ENCODE results near the gene MGRN1.

DNA sequence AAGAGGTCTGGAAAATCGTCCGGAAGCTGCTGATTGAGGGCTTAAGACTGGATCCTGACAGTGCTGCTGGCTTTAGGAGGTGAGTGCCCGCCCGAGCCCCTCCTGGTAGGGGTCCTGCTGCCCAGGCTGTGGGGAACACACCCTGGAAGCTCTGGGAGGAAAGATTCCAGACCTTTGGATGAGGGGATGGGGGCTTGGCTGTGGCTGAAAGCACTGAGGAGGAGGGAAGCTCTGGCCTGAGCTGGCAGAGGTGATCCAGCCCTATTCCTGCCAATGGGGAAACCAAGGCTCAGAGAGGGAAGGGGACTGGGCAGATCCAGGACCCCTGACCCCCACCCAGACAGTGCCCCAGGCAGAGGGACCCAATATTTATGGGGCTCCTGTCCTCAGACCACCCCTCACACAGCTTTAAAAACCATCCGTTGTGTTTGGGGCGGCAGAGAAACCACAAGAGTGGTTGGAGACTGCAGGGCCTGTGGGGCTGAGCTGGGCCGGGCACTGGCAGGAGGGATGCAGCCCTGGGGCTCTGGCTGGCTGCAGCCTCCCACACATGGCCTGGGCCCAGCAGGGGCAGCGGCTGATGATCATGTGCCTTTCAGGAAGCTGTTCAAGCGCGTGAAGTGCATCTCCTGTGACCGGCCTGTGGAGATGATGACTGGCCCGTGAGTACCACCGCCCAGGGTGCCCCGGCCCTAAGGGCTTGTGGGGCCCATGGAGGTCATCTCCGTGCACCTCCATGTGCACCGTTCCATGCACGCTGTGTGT, 32.7 kb upstream of the MGRN1 start:
- TF ChIP-seq ZNF274 (IDR thresholded peaks at IDR 0.05; ENCODE audit: low read depth, low read length) = no peak
- no peak for TF ChIP-seq YY1 (IDR thresholded peaks at IDR 0.05; ENCODE audit: insufficient read depth, insufficient read length)
- no peak for TF ChIP-seq SUZ12 (IDR thresholded peaks at IDR 0.05; ENCODE audit: extremely low read depth, insufficient read depth, insufficient read length)

Measured in NT2/D1 (cell line).